Heart left ventricle (tissue), 16 donors: Measurements from ENCODE around the gene EVC2. TPM values are rescaled to one million over a fixed set of nuclear protein-coding genes. Genes with fewer than 3 reads are reported as not detected.

ENCODE experiments used
- ATAC-seq, 4 donors: fragments of 200-7000 bp; cut with Tn5 transposase; one replicate each; pipeline ENCODE4 v1.9.1; 2020 to 2022; ENCODE audit warnings: moderate library complexity in 4 of 4, mild to moderate bottlenecking in 3 of 4, moderate number of reproducible peaks in 1 of 4
- DNase-seq, 5 donors: peaks; one replicate each; pipeline ENCODE4 v3.0.0-alpha.2; 2020
- H3K27ac ChIP-seq, 12 donors: fragments of 200-600 bp; sonication (generic) in 4 of 12; one replicate each; pipeline versions ENCODE4 v1.5.0 to v1.8.0; 2016 to 2022; ENCODE audit warnings: mild to moderate bottlenecking in 2 of 12
- H3K27me3 ChIP-seq, 9 donors: fragments of 200-600 bp; sonication (generic) in 2 of 9; one replicate each; pipeline versions ENCODE4 v1.5.1 to v1.8.0; 2016 to 2022; ENCODE audit warnings: mild to moderate bottlenecking in 3 of 9
- H3K36me3 ChIP-seq, 9 donors: fragments of 200-600 bp; sonication (generic) in 2 of 9; one replicate each; pipeline versions ENCODE4 v1.5.0 to v1.8.0; 2018 to 2022; ENCODE audit warnings: mild to moderate bottlenecking in 2 of 9
- H3K4me1 ChIP-seq, 12 donors: fragments of 200-600 bp; sonication (generic) in 4 of 12; one replicate each; pipeline versions ENCODE4 v1.5.0 to v1.8.0; 2016 to 2022; ENCODE audit warnings: mild to moderate bottlenecking in 3 of 12
- H3K4me3 ChIP-seq, 12 donors: fragments of 200-600 bp; sonication (generic) in 4 of 12; one replicate each; pipeline versions ENCODE4 v1.5.0 to v1.8.0; 2017 to 2022; ENCODE audit warnings: mild to moderate bottlenecking in 9 of 12, moderate library complexity in 4 of 12
- H3K9me3 ChIP-seq, 12 donors: fragments of 200-600 bp; sonication (generic) in 4 of 12; one replicate each; pipeline versions ENCODE4 v1.5.0 to v1.8.0; 2016 to 2022; ENCODE audit warnings: mild to moderate bottlenecking in 1 of 12
- CTCF ChIP-seq, 12 donors: fragments of 200-600 bp; sonication (generic) in 4 of 12; IDR thresholded peaks; one replicate each; pipeline versions ENCODE4 v1.5.0 to v1.8.0; 2018 to 2022; ENCODE audit warnings: antibody characterized with exemption in 12 of 12, mild to moderate bottlenecking in 5 of 12
- POLR2A ChIP-seq, 2 donors: fragments of 450-650 bp; IDR thresholded peaks; one replicate each; pipeline ENCODE4 v1.6.1; 2017; ENCODE audit warnings: antibody characterized with exemption in 2 of 2, mild to moderate bottlenecking in 2 of 2, moderate library complexity in 2 of 2
- WGBS, 4 donors: extraction: QIAGEN DNeasy Blood & Tissue Kit in 2 of 4; methylation state at CpG; one replicate each; pipeline versions ENCODE4 v1.1.5 to v1.1.7; 2013 to 2018; 5-methylcytosine and 5-hydroxymethylcytosine counted together
- intact Hi-C, 10 donors: fragments of 100-400 bp; cut with DNase I; formaldehyde crosslinking; loops; one replicate each; pipeline versions ENCODE4 v1.11.1 to v1.14.2; 2022
- polyA plus RNA-seq, 2 donors: library from polyadenylated mRNA; stranded (reverse); fragments of 200-250 nt; gene quantifications; one replicate each; pipeline ENCODE4 v1.2.3, GENCODE V29; 2013
- total RNA-seq, 9 donors: library from RNA; depleted of rRNA in 2 of 9; stranded (reverse); fragments of >200 nt in 2 of 9; fragmentation: NEBNext Ultra II Directional in 3 of 9; extraction: Animal tissue kit (Norgen Biotek cat#: 25700) in 3 of 9; gene quantifications; one replicate each; pipeline versions ENCODE4 v1.1.0 to v1.2.4, GENCODE V29; 2016 to 2023
- donor health status: ischemic (EF 13 %, LVEDD 7.1; RV severe dilation, severe dysfunction).
- donor health status: healthy with polysubstance abuse.
- donor health status: DM: no; HTN: yes; CAD: no.
- donor health status: DM: no; HTN: no; CAD: no.
- donor health status: ischemic (EF 25% LVEDD 6.9; RV normal size, moderate dysfunction).
- donor health status: ischemic (EF 25% LVEDD 5.7; RV mildly dilated, moderate dysfunction).
- donor health status: healthy.
- donor health status: DM: yes; HTN: yes; CAD: no.
- donor health status: ischemic (EF 35%, LVEDD 5.7; RV mildly dilated, moderate dysfunction).
- donor health status: nonischemic (EF 11% LVEDD 7.7; RV severe dilation, severe dysfunction).
- donor health status: DM: yes; HTN: yes; CAD: no.
- donor health status: PGD.
- donor health status: ischemic (EF 29% LVEDD 5.4; RV normal size, mild dysfunction).
- donor health status: nonischemic (EF 23%, LVEDD 6.1; RV moderate dilation, normal function).

Gene EVC2
- total and polyA plus RNA-seq, 11 donors = 0.46 to 3.1 (median 0.95) TPM

GRCh38 chr4:5544762-5545161 lies 163.6 kb downstream of the EVC2 start:
- TF ChIP-seq CTCF (IDR thresholded peaks at IDR 0.05) (no peak), POLR2A (IDR thresholded peaks at IDR 0.05) (no peak)
- H3K9me3 ChIP-seq = peaks cover 0 to 5% (median 0%) of the 10 kb centered on the region in 12 donors
- ATAC-seq (no peak), DNase-seq (no peak)
- H3K27ac ChIP-seq = no peak overlapping the region
- intact Hi-C loops = no loop called here
- 53 to 73% (median 64%) methylated on average over 5 of the region's 5 CpGs for WGBS, 4 donors
- H3K4me1 ChIP-seq = no peaks in the 10 kb centered on the region
- no peaks in the 10 kb centered on the region for H3K36me3 ChIP-seq
- no peak overlapping the region for H3K4me3 ChIP-seq
- H3K27me3 ChIP-seq = no peaks in the 10 kb centered on the region

DNA sequence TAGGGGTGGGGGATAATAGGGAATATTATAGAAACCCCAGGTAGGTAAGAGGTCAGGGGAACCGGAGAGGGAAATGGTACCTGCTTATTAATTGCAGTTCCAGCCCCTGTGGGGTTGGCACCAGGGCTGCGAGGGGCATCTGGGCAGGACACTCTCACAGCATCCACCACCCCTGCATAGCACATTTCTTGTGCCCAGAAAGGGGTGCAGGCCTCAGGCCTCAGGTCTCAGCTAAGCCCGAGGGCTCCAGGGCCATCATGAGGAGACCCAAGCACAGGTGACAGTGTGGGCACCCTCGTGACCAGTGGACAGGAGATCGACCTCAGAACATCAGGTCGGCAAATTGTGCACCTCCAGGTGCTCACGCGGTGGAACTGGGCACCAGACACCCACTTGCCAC lies 164.7 kb downstream of the EVC2 start:
- H3K36me3 ChIP-seq = no peaks in the 10 kb centered on the region
- WGBS, 4 donors = 89 to 90% (median 89%) methylated on average over 8 of the region's 8 CpGs
- H3K4me3 ChIP-seq = no peak overlapping the region
- DNase-seq (no peak), ATAC-seq (no peak)
- peaks cover 0 to 4% (median 0%) of the 10 kb centered on the region in 12 donors for H3K9me3 ChIP-seq
- intact Hi-C loops = no loop called here
- no peak overlapping the region for H3K27ac ChIP-seq
- no peaks in the 10 kb centered on the region for H3K4me1 ChIP-seq
- no peaks in the 10 kb centered on the region for H3K27me3 ChIP-seq
- no peak for TF ChIP-seq CTCF (IDR thresholded peaks at IDR 0.05)
- no peak for TF ChIP-seq POLR2A (IDR thresholded peaks at IDR 0.05)

DNA sequence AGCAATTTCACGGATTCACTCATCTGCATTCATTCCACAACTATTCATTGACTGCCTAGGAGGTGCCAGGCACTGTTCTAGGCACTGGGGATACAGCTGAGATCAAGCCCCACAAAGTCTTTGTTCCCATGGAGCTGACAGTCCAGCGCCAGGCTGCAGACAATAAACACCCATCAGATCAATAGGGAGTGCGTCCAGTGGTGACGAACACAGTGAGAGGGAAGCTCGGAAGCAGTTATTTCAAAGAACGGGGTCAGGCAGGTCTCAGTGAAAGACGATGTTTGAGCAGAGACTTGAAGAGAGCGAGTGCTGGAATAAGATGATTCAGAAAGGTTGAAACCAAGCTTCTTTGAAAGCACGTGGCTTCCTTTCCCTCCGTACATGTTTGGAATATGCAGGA lies 167.2 kb downstream of the EVC2 start:
- intact Hi-C loops = no loop called here
- TF ChIP-seq POLR2A (IDR thresholded peaks at IDR 0.05) = no peak
- no peak for TF ChIP-seq CTCF (IDR thresholded peaks at IDR 0.05)

GRCh38 chr4:5539584-5539983 lies 168.8 kb downstream of the EVC2 start:
- Histone ChIP-seq H3K4me1 (no peaks in the 10 kb centered on the region), H3K36me3 (no peaks in the 10 kb centered on the region), H3K4me3 (no peak overlapping the region), H3K27ac (no peak overlapping the region), H3K27me3 (no peaks in the 10 kb centered on the region), H3K9me3 (peaks cover 0 to 8% (median 0%) of the 10 kb centered on the region in 12 donors)
- intact Hi-C loops = no loop called here
- ATAC-seq = no peak
- no peak for TF ChIP-seq CTCF (IDR thresholded peaks at IDR 0.05)
- no peak for TF ChIP-seq POLR2A (IDR thresholded peaks at IDR 0.05)
- DNase-seq = no peak
- WGBS, 4 donors = 85 to 95% (median 93%) methylated on average over 2 of the region's 2 CpGs

More for the DNA sequence above, 167.2 kb downstream of the EVC2 start:
- Histone ChIP-seq H3K27ac (no peak overlapping the region), H3K36me3 (no peaks in the 10 kb centered on the region), H3K4me1 (no peaks in the 10 kb centered on the region), H3K9me3 (no peaks in the 10 kb centered on the region), H3K4me3 (no peak overlapping the region), H3K27me3 (no peaks in the 10 kb centered on the region)
- no peak for DNase-seq
- ATAC-seq = no peak
- 87 to 88% (median 88%) methylated on average over 10 of the region's 10 CpGs for WGBS, 4 donors
